IPS-15b (cell line): Measurements from ENCODE around the gene GSAP.

Source experiments
- H3K27me3 ChIP-seq: one replicate; pipeline ENCODE4 v1.6.1; 2013; ENCODE audit warnings: low read length; ENCODE audit not compliant: control insufficient read depth, insufficient read depth
- H3K36me3 ChIP-seq: one replicate; pipeline ENCODE4 v1.6.1; 2013; ENCODE audit warnings: low read length; ENCODE audit not compliant: control insufficient read depth, insufficient read depth
- H3K4me1 ChIP-seq: one replicate; pipeline ENCODE4 v1.6.1; 2013; ENCODE audit warnings: mild to moderate bottlenecking, low read length; ENCODE audit not compliant: control insufficient read depth, insufficient read depth
- H3K4me3 ChIP-seq: one replicate; pipeline ENCODE4 v1.5.1; 2013; ENCODE audit warnings: low read depth, low read length
- H3K9ac ChIP-seq: one replicate; pipeline ENCODE4 v1.6.1; 2013; ENCODE audit warnings: low read depth, mild to moderate bottlenecking, low read length
- H3K9me3 ChIP-seq: one replicate; pipeline ENCODE4 v1.6.1; 2013; ENCODE audit warnings: mild to moderate bottlenecking, low read length; ENCODE audit not compliant: control insufficient read depth, insufficient read depth

The GSAP gene

GRCh38 chr7:77419102-77419501 lies 3.0 kb upstream of the GSAP start:
- H3K27me3 ChIP-seq, result peaks cover 8% of the 10 kb centered on the region
- H3K4me3 ChIP-seq, result no peak overlapping the region
- H3K9me3 ChIP-seq, result no peaks in the 10 kb centered on the region
- no peak overlapping the region for H3K9ac ChIP-seq
- H3K36me3 ChIP-seq, result no peaks in the 10 kb centered on the region
- peaks cover 14% of the 10 kb centered on the region for H3K4me1 ChIP-seq

- peaks cover 27% of the 10 kb centered on the region for H3K4me1 ChIP-seq
- H3K27me3 ChIP-seq, result peaks cover 8% of the 10 kb centered on the region
- no peak overlapping the region for H3K4me3 ChIP-seq
- H3K36me3 ChIP-seq, result no peaks in the 10 kb centered on the region
- H3K9me3 ChIP-seq, result no peaks in the 10 kb centered on the region
- no peak overlapping the region for H3K9ac ChIP-seq
These were observed 1.7 kb upstream of the GSAP start for GRCh38 chr7:77417801-77418200.

- H3K9ac ChIP-seq, result no peak overlapping the region
- H3K36me3 ChIP-seq, result no peaks in the 10 kb centered on the region
- peak overlapping the region; percentile 23 for H3K4me3 ChIP-seq
- peaks cover 8% of the 10 kb centered on the region for H3K27me3 ChIP-seq
- H3K4me1 ChIP-seq, result peaks cover 28% of the 10 kb centered on the region
- H3K9me3 ChIP-seq, result no peaks in the 10 kb centered on the region
These were observed 647 bp upstream of the GSAP start for GRCh38 chr7:77416621-77417371.

GRCh38 chr7:77415476-77415822 lies 700 bp downstream of the GSAP start:
- Histone ChIP-seq H3K27me3 (peaks cover 8% of the 10 kb centered on the region), H3K9me3 (no peaks in the 10 kb centered on the region), H3K4me1 (peaks cover 28% of the 10 kb centered on the region), H3K4me3 (peak overlapping the region; percentile 57), H3K36me3 (no peaks in the 10 kb centered on the region), H3K9ac (peak overlapping the region; percentile 56)

GRCh38 chr7:77413861-77414424 lies 2.2 kb downstream of the GSAP start:
- Histone ChIP-seq H3K4me3 (no peak overlapping the region), H3K27me3 (peaks cover 8% of the 10 kb centered on the region), H3K9me3 (no peaks in the 10 kb centered on the region), H3K36me3 (no peaks in the 10 kb centered on the region), H3K9ac (no peak overlapping the region), H3K4me1 (peaks cover 28% of the 10 kb centered on the region)

GRCh38 chr7:77413128-77413527 lies 3.0 kb downstream of the GSAP start:
- no peak overlapping the region for H3K9ac ChIP-seq
- peaks cover 28% of the 10 kb centered on the region for H3K4me1 ChIP-seq
- no peaks in the 10 kb centered on the region for H3K9me3 ChIP-seq
- H3K36me3 ChIP-seq, result no peaks in the 10 kb centered on the region
- H3K27me3 ChIP-seq, result peaks cover 8% of the 10 kb centered on the region
- no peak overlapping the region for H3K4me3 ChIP-seq

GRCh38 chr7:77409739-77410547 lies 6.2 kb downstream of the GSAP start:
- Histone ChIP-seq H3K4me3 (no peak overlapping the region), H3K36me3 (no peaks in the 10 kb centered on the region), H3K27me3 (peaks cover 1% of the 10 kb centered on the region), H3K4me1 (peaks cover 19% of the 10 kb centered on the region), H3K9me3 (no peaks in the 10 kb centered on the region), H3K9ac (no peak overlapping the region)

GRCh38 chr7:77409005-77409738 lies 7.0 kb downstream of the GSAP start:
- Histone ChIP-seq H3K4me1 (peaks cover 15% of the 10 kb centered on the region), H3K9ac (no peak overlapping the region), H3K9me3 (no peaks in the 10 kb centered on the region), H3K27me3 (no peaks in the 10 kb centered on the region), H3K36me3 (no peaks in the 10 kb centered on the region), H3K4me3 (no peak overlapping the region)

- no peak overlapping the region for H3K9ac ChIP-seq
- H3K4me3 ChIP-seq, result no peak overlapping the region
- no peaks in the 10 kb centered on the region for H3K36me3 ChIP-seq
- peaks cover 2% of the 10 kb centered on the region for H3K4me1 ChIP-seq
- no peaks in the 10 kb centered on the region for H3K9me3 ChIP-seq
- no peaks in the 10 kb centered on the region for H3K27me3 ChIP-seq
These were observed 8.2 kb downstream of the GSAP start for GRCh38 chr7:77407906-77408305.

GRCh38 chr7:77406421-77406820 lies 9.7 kb downstream of the GSAP start:
- no peak overlapping the region for H3K9ac ChIP-seq
- H3K9me3 ChIP-seq, result no peaks in the 10 kb centered on the region
- H3K36me3 ChIP-seq, result no peaks in the 10 kb centered on the region
- no peaks in the 10 kb centered on the region for H3K4me1 ChIP-seq
- H3K27me3 ChIP-seq, result no peaks in the 10 kb centered on the region
- H3K4me3 ChIP-seq, result no peak overlapping the region

GRCh38 chr7:77404641-77405040 lies 11.5 kb downstream of the GSAP start:
- H3K27me3 ChIP-seq, result no peaks in the 10 kb centered on the region
- H3K4me3 ChIP-seq, result no peak overlapping the region
- no peaks in the 10 kb centered on the region for H3K4me1 ChIP-seq
- no peaks in the 10 kb centered on the region for H3K36me3 ChIP-seq
- no peaks in the 10 kb centered on the region for H3K9me3 ChIP-seq
- H3K9ac ChIP-seq, result no peak overlapping the region
